NCI-H2227 (cell line): ENCODE results near the gene NTN1.
"Not testable (repeated sequence)": the region's sequence is repeated elsewhere in the genome, so short reads cannot be mapped to it uniquely, and the experiment has no call there.

Experiments
- DNase-seq: peaks from one replicate; lab custom pipeline; 2025; ENCODE audit not compliant: unreplicated experiment; lab: John Stamatoyannopoulos, UW

Gene NTN1

DNA sequence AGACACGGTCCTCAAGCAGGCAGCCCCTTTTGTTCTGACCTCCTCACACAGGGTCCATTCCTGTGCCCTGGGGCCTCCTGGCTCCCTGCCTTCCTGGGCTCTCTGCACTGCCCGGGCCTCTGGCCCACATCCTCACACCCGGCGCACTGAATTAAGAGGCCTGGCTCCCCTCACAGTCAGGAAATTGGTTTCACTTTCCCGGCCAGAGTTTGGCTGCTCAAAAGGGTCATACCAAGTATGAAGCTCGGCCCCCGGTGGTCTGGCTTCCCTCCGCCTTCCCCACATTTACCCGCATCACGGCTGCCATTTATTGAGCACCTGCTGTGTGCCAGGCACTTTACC, 220.0 kb downstream of the NTN1 start:
- DNase-seq: no peak

DNA sequence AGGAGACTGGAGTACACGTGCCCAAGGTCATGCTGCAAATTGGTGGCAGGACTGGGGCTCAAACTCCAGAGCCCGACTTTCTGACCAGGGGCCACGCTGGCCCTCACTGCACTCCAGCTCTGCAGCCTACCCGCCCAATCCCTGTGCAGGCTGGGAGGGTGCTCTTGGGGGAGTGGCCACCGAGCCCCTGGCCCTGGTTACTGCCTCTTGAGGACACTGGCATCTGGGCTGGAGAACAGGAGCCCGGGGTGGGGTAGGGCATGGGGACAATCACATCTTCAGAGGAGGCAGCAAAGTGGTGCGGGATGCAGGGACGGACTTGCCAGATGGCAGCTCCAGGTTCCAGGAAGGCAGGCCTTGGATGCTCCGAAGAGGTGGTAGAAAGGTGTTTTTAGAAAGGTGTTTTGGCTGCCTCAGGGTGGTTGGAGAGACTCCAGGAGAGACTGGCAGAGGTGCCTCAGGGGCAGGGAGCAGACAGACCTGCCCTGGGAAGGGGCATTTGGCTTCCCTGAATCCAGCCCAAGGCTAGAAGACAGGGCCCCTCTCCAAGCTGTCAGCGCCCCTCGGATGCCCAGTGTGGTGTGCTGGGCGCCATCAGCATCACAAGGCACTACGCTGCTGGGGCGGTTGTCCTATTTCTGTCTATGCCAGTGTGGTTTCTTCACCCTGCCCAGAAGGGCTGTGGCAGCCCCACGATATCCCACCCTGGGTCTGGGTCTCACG, 220.6 kb downstream of the NTN1 start:
- DNase-seq: no peak

DNA sequence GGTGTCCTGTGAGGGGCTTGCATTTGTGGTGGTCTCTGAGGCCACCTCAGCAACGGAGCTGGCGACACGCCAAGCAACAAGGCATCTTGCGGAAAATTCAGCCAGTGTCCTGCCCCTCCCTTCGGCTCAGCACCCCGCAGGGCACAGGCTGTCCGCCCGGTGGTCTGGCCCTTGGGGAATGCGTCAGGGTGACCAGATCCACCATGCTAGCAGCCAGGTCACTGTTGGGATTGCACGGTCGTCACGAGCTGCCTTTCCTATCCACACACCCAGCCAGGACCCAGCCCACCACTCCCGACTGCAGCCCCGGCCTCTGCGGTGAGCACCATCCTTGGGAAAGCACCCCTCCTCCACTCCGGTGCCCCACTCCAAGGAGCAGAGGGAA, 221.2 kb downstream of the NTN1 start:
- no peak for DNase-seq

DNA sequence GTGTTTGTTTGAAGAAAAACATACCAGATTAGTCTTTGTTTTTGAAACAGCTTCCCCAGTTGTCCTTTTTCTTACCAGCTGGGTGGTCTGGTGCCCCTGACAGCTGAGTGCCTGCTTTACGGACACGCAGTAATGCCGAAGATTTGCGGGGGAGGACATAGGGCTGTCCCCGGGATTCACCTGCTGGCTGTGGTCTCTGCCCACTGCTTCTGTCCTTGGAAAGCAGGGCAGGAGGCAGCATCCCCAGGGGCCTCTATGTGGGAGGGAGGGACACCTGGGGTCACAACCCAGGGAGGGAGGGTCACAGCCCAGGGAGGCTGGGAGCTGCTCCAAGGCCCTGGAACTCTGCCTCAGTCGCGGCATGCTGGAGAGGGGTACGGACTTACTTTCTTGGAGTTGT, 221.7 kb downstream of the NTN1 start:
- no peak for DNase-seq

DNA sequence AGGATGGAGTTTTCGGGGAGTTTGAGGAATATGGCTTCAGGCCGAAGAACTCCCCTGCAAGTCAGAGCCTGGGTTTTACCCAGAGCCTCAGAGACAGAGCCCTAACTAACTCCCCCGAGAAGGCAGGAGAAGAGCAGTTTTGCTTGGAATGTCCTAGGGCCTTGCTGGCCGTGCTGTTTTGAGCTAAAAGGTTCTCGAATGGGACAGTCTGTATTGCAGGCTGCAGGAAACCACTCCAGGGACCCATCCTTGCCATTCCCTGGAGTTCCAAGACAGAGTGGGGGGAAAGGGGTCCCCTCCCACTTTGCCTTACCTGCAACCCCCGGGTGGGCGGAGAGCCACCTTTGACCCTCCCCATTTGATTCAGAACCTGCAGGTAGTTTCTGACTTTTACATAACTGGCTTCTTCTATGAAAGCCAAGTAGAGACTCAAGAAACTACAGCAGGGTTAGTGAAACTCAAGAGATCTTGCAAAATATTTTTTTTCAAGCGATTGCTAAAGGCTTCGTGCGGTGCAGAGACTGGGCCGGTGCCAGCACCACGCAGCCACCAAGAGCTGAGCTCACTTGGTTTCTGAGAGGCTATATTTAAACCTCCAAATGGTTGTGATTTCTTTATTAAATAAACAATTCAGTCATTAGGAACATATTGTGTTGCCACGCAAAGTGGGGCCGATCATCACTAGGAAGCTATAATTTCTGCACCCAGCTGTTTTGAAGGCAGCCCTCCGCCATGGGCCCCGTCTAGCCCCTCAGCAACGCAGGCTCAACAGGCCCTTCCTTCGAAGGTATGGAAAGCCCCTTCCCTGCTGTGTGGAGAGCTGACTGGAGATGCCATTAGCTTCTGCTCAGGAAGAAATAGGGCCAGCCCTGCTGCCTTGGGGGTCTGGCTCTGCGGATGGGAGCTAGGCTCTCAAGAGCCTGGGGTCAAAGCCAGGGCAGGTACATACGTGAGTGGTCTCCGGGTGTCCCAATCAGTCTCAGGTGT, 223.0 kb downstream of the NTN1 start:
- peak; percentile 33 for DNase-seq

DNA sequence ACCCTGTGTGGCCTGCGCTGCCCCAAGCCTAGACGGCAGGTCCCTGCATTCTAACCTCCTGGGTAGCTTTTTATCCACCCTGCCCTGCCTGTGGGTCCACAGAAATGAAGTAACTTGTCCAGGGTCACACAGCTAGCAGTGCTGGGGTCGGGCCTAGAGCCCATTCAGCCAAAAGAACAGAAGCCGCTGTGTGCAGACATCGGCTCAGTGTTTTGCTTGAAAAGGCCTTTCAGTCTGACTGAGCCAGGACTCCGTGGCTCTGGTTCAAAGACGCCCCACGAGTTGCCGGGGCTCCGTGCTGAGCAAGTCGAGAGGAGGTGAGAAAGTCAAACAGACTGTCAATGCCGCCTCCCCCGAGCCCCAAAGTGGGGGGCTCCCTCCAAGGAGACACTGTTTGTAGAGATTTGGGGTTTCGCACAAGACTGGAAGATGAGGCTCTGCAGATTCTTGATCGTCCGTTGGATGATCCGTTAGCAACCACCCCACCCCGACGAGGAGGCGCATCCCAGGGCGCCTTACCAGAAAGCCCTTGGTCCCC, 226.2 kb downstream of the NTN1 start:
- no peak for DNase-seq

DNA sequence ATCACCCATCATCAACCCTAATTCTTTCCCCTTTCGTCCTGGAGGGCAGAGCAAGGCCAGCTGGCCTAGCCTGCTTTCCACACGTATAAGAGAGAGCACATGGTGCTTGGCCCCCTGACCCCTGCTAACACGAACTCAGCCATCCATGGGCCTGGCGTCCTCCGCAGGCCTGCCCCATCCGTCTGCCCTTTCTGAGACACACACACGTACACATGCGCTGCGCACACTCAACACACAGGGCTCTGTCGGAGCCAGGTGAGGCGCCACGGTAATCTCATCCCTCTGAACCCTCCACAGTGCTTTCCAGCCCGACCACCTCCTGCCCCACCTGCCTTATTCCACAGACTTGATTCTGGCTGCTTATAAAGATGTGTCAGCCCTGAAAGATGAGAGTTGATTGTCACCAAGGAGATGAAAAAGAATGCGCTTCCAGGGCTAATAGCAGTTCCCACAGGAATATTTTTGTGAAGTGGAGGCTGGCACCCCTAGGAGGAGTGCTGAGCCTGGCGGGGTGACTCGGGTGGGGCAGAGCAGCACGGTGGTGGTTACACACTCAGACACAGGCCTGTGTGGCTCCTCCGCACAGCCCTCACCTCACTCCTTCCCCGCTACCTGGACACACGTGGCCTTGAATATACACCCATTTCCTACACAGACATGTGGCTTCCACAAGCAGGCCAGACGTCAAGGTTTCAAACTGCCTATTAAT, 228.1 kb downstream of the NTN1 start:
- no peak for DNase-seq

DNA sequence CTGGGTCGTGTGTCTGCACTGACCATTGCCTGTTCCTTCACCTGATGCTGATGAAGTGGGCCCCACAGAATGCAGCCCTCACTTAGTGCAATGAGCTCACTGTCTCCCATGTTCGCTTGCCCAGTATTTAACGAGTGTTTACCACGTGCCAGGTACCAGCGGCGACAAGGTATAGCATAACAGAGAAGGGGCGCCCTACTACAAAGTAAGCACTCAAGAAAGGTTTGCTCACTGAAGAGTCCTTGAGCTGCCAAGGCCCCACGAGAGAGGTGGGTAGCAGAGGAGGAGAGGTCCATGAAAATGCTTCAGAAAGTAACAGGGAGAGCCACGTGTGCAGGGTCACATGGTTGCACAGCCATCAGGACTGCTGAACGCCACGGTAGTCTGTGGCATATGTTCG, 230.0 kb downstream of the NTN1 start:
- no peak for DNase-seq

DNA sequence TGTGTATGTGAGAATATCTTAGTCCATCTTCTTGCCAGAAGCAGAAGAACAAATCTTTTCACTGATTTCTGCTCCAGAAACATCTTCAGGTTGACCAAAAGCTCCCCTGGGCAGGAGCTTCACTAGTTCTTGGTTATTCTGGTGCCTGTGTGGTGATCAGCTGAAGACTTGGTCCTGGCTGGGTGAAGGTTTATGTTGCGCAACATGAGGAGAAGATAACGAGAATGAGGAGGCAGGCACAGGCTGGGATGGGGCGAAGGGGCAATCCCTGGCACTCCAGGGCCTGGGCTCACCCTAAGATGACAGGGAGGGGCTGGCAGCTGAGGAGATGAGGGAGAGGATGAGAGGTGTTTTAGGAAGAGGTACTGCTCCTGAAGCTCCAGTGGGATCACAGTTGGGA, 232.0 kb downstream of the NTN1 start:
- DNase-seq: no peak

DNA sequence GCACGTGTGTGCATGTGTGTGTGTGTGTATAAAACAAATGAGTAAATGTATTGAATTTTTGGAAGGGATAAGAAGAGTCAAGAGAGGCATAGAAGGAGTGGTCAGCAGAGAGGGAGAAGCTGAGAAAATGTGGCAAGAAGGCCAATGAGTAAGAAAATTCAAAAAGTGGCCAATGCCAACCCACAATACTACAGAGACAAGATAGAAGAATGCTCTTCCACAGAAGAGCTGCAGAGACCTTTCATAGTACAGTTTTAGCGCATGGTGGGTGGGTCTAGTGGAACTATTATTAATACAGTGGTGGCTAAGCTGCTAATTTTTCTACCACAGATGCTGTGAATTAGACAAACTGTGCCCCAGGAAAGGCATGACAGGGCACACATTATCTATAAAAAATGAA, 233.5 kb downstream of the NTN1 start:
- no peak for DNase-seq

DNA sequence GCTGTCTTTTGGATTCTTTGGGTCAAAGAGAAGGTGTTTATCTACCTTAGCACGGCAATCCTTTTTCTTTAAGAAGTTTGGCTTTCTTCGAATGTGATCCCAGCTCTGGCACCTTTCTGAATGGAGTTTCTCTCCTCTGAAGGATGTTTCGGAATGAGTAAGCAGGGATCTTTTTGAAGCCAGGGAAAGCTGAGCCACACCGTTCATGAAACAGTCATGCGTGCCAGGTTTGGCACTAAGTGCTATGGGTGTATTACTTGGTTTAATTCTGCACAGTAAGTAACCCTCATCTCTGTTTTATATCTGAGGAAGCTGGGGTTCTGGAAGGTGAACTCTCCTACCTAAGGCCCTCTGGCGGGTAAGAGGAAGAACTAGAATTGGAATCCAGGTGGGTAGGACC, 234.5 kb downstream of the NTN1 start:
- no peak for DNase-seq

DNA sequence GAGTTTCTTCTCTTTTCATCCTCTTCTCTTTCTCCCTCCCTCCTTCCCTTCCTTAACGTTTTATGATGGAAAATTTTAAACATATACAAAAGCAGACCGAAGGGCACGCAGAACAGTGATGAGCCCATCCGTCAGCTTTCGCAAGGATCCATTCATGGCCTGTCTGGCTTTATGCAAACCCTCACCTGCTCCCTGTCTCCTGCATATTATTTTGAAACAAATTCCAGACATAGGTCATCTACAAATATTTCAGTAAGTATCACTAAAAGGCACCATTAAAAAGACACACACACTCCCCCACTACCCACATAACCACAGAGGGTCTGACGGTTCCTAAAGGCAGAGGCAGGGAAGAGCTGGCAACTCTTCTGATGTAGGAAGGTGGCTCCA, 235.0 kb downstream of the NTN1 start:
- no peak for DNase-seq

DNA sequence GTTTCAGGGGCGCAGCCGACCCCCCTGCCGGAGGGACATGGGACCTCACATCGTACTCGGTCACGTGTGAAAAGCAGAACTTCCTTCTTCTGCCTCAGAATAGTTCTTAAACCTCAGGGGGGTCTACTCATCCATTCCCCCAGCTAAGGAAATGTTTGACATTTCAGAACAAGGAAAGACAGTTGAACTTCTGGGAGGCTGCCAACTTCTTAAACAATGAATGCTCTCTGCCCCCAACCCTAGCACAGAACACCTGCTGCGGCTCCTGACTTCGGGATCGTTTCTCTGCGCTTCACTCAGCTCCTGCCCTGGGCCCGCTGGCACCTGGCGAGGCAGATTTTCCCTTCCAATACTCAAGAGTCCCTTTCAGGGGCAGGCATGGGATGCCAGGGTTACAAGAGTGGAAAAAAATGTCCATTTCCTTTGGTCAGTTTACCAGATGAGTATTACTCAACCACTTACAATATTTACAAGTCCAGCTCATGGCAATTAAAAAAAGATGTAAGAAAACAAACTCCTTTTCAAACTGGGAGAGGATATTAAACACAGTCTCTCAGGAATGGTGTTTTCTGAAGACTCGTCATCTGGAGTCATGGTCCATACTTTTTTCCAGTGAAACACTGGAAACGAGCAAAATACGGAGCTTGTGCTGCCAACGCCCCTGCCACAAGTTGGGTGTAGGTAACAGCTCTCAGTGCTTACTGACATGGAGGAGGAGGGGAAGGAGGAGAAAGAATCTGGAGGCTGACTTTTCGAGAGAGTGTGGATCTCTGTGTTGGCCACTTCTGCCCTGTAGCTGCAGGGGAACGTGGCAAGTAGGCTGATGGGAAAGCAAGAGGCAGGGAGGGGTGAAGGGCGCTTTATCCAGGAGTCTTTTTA, 235.7 kb downstream of the NTN1 start:
- DNase-seq: no peak

DNA sequence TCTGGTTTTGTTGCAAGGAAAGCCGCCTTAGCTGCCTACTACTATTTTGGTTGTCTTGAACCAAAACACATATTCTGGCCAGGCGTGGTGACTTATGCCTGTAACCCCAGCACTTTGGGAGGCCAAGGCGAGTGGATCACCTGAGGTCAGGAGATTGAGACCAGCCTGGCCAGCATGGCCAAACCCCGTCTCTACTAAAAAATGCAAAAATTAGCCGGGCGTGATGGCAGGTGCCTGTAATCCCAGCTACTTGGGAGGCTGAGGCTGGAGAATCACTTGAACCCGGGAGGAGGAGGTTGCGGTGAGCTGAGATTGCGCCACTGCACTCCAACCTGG, 236.3 kb downstream of the NTN1 start:
- not testable (repeated sequence) for DNase-seq

DNA sequence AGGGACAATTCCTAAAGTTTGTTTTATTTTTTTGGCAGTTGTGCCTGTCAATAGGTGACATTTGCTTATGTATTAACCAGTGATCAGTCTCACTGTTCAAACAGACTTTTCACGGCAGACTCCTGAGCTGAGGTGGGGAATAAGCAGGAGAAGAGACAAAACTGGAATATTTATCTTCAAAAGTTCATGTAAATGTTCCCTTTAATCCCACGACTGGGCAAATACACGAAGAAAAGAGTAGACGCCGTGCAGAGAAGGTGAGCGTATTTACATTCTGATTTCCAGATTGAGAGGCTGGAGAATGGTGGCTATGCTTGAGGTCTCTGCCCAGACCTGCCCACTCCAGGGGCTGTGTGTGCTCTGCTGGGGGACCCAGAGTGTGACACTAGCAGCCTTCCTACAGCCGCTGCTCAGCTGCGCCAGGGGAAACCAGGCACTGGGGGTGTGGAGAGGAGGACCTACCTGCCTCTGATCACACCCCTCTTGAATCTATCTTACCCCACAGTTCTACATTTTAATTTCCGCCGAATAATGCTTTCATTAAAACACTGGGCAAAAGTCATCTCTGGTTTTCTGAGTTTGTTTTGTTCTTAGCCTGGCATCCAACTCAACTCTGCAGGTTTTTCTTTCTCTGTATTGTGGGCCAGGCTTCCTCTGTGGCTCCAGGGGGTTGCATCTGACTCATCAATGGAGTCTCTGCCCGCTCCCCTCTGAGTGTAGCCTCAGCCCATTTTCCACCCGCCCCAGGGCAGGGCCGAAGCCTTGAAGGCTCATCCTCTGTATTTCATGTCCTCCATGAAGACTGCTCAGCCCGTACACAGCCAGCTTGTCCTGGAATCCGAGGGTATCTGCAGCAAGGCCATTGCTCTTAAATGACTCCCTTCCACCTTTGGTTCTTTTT, 237.1 kb downstream of the NTN1 start:
- DNase-seq: no peak

DNA sequence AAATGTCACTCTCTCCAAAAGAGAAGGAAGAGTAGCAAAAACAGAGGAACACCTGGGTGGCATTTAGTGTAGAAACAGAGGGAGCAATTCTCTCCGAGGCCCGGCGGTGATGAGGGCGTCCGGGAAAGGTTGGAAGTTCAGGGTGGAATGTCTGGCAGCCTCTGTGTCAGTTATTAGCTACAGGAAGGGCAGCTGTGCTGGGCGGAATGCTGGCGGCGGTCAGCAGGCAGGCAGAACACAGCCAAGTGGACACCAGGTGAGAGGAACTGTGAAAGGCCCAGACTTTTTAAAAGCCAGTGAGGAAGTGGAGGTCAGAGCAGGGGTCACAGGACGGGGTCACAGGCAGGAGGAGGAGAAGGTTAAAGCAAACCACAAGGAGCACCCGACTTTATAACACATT, 238.1 kb downstream of the NTN1 start:
- no peak for DNase-seq

DNA sequence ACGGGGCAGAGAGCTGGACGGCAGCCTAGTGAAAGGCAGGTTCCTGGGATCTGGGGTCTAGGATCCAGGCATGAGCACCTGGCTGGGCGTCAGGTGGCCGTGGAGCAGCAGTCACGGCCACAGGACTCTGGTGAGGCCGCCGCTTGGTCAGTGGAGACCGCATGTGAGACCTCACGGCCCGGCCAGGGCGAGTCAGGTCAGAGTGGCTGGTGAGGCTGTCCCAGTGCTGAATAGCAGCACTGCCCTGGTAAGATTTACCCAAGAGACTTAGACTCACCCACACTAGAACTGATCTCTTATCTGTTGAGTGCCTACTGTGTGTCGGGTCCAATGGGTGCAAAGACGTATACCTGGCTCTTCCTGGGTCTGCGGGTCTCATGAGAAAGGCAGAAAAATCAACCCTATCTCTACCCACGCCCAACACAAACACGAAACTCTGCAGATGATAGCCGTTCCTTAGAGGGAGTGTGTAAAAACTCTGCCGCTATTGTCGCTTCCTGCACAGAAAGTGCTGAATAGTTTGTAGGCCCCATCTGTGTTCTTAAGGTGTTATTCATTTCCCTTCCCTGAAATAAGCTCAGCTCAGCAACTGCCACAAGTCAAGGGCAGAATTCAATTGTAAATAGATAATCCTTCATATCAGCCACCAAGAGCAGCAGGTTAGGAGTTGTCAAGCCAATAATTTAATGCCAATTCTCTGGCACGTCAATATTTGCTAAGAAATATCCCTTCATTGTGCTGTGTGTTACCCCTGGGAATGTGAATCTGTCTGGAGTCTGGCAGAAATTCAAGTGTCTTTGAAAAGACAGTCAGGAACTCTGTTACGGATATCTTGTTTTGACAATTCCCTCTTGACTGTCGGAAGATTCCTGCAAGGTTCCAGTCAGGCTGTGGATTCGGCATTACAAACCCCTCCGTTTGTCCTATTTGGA, 240.0 kb downstream of the NTN1 start:
- DNase-seq: no peak

DNA sequence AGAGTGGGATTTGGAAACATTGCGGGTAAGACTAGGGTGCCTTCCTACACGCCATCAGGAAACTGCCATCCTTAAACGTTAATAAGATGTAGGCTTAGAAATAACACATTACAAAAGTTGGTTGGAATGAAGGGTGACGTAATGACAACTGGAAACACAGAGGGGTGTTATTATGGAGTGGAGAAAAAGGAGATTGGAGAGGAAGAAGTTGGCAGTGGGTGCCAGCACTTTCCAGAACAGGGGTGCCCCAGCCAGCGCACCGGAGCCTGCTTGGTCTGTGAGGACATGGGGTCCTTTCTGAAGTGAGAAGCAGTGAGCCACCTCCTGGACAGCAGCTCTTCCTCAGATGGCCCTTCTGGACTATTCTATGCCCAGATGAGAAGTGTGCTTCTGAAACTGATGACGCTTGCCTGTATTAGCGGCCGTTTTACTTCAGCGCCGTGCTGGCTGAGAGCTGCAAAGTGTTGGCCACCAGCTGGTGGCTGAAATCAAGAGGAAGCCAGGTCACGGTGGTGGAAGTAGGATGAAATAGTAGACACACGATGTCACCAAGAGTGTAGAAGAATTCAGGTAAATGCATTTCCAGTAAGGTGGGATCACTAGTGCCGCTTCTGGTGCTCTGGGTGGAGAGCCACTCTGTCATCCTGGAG, 244.8 kb downstream of the NTN1 start:
- no peak for DNase-seq
